ENCODE data around the gene SH3RF3. TPM values are rescaled to one million over a fixed set of nuclear protein-coding genes. Genes with fewer than 3 reads are reported as not detected.

Gene SH3RF3
- total RNA-seq, 1 donor from 2014 or later, result 7.3 TPM

GRCh38 chr2:109517118-109517889 lies 388.3 kb downstream of the SH3RF3 start:
- Histone ChIP-seq H3K79me2 (ENCODE audit: insufficient read depth, low read length) (no peaks in the 10 kb centered on the region), H2AFZ (ENCODE audit: low read depth, low read length) (no peak overlapping the region), H3K9me3 (ENCODE audit: insufficient read depth, low read depth, low read length) (no peaks in the 10 kb centered on the region), H3K9ac (ENCODE audit: low read length) (no peak overlapping the region), H3K4me1 (ENCODE audit: insufficient read depth, low read length) (peaks cover 10% of the 10 kb centered on the region), H3K4me2 (ENCODE audit: low read length) (no peak overlapping the region), H3K36me3 (ENCODE audit: insufficient read depth, low read length) (no peaks in the 10 kb centered on the region), H3K27me3 (ENCODE audit: insufficient read depth, low read length) (no peaks in the 10 kb centered on the region), H3K4me3 (ENCODE audit: insufficient read depth, low read depth, low read length) (no peak overlapping the region), H4K20me1 (ENCODE audit: insufficient read depth, low read length) (no peaks in the 10 kb centered on the region), H3K27ac (ENCODE audit: low read depth, low read length) (no peak overlapping the region)
- TF ChIP-seq CTCF (IDR thresholded peaks at IDR 0.05; ENCODE audit: insufficient read depth, low read depth, low read length), result no peak
- TF ChIP-seq EZH2 (IDR thresholded peaks at IDR 0.05; ENCODE audit: insufficient read depth, low read length), result no peak
- Mint-ChIP-seq H3K36me3 (ENCODE audit: low read depth, unreplicated experiment) (no peaks in the 10 kb centered on the region), H3K9me3 (ENCODE audit: unreplicated experiment) (no peaks in the 10 kb centered on the region), H3K27ac (ENCODE audit: unreplicated experiment) (no peak overlapping the region), H3K4me1 (ENCODE audit: low read depth, unreplicated experiment) (no peaks in the 10 kb centered on the region), H3K4me3 (ENCODE audit: unreplicated experiment) (no peak overlapping the region), H3K27me3 (ENCODE audit: low read depth, unreplicated experiment) (peaks cover 28% of the 10 kb centered on the region)
- DNase-seq (ENCODE audit: low read depth) (no peak), FAIRE-seq (no peak)

GRCh38 chr2:109519513-109519912 lies 390.5 kb downstream of the SH3RF3 start:
- Histone ChIP-seq H3K4me2 (ENCODE audit: low read length) (no peak overlapping the region), H3K9me3 (ENCODE audit: insufficient read depth, low read depth, low read length) (no peaks in the 10 kb centered on the region), H3K27me3 (ENCODE audit: insufficient read depth, low read length) (peaks cover 4% of the 10 kb centered on the region), H2AFZ (ENCODE audit: low read depth, low read length) (no peak overlapping the region), H4K20me1 (ENCODE audit: insufficient read depth, low read length) (no peaks in the 10 kb centered on the region), H3K4me3 (ENCODE audit: insufficient read depth, low read depth, low read length) (no peak overlapping the region), H3K9ac (ENCODE audit: low read length) (no peak overlapping the region), H3K36me3 (ENCODE audit: insufficient read depth, low read length) (no peaks in the 10 kb centered on the region), H3K79me2 (ENCODE audit: insufficient read depth, low read length) (no peaks in the 10 kb centered on the region), H3K27ac (ENCODE audit: low read depth, low read length) (no peak overlapping the region), H3K4me1 (ENCODE audit: insufficient read depth, low read length) (peaks cover 2% of the 10 kb centered on the region)
- DNase-seq (ENCODE audit: low read depth), result no peak
- Mint-ChIP-seq H3K27ac (ENCODE audit: unreplicated experiment) (no peak overlapping the region), H3K27me3 (ENCODE audit: low read depth, unreplicated experiment) (peaks cover 25% of the 10 kb centered on the region), H3K4me3 (ENCODE audit: unreplicated experiment) (no peak overlapping the region), H3K36me3 (ENCODE audit: low read depth, unreplicated experiment) (no peaks in the 10 kb centered on the region), H3K4me1 (ENCODE audit: low read depth, unreplicated experiment) (no peaks in the 10 kb centered on the region), H3K9me3 (ENCODE audit: unreplicated experiment) (no peaks in the 10 kb centered on the region)
- TF ChIP-seq CTCF (IDR thresholded peaks at IDR 0.05; ENCODE audit: insufficient read depth, low read depth, low read length) (no peak), EZH2 (IDR thresholded peaks at IDR 0.05; ENCODE audit: insufficient read depth, low read length) (no peak)
- no peak for FAIRE-seq
